NCI-H82 (cell line): ENCODE measurements around the gene PXDN.

Experiments
- DNase-seq: peaks from one replicate; lab custom pipeline; 2025; lab: John Stamatoyannopoulos, UW

PXDN gene

DNA sequence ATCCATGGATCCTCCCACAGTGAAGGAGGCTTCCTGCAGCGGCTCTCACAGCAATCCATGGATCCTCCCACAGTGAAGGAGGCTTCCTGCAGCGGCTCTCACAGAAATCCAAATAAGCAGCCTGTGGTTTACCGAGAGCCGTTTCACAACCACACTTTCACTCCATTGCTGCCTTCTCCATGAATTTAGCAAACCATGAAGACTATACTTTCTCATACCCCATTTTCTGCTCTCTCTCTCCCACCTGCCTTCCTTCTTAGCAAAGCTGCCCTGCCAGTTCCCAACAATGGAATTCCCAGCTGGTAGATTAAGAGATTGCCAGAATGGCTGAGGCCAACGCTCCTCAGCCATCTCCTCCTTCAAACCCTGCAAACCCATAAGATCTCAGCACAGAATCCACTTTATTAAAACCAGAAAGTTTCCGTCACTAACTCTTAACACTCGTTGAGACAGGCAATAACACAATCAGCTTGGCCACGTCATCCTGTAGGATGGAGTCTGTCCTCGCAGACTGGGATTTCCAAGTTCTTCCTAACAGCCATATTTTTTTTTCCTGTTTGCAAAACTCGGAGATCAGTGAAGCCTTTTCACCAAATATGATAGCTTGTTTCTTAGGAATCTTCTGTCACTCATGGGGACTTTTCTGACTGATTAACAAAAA, 162.2 kb downstream of the PXDN start:
- no peak for DNase-seq
